GM12878 (cell line): Measurements from ENCODE around the gene PRTFDC1. TPM values are rescaled to one million over a fixed set of nuclear protein-coding genes. Genes with fewer than 3 reads are reported as not detected.

ENCODE experiments used
- ATF7 ChIP-seq: fragments of 450-650 bp; IDR thresholded peaks from 2 replicates; pipeline ENCODE4 v1.6.1; 2016; ENCODE audit warnings: low read depth, mild to moderate bottlenecking
- BACH1 ChIP-seq: fragments of 450-650 bp; IDR thresholded peaks from 2 replicates; pipeline ENCODE4 v1.6.1; 2017; ENCODE audit warnings: mild to moderate bottlenecking, borderline replicate concordance
- BCL11A ChIP-seq: IDR thresholded peaks from 2 replicates; pipeline ENCODE4 v1.6.1; 2011; ENCODE audit warnings: low read depth, low read length
- CREM ChIP-seq: IDR thresholded peaks from 2 replicates; pipeline ENCODE4 v1.6.1; 2014; ENCODE audit warnings: antibody characterized with exemption, low read depth
- E2F4 ChIP-seq: IDR thresholded peaks from 2 replicates; pipeline ENCODE4 v1.6.1; 2012; ENCODE audit warnings: low read depth, low read length, improper control_type of control experiment
- IRF5 ChIP-seq: fragments of 450-650 bp; IDR thresholded peaks from 2 replicates; pipeline ENCODE4 v1.6.1; 2017; ENCODE audit warnings: borderline replicate concordance
- JUNB ChIP-seq: IDR thresholded peaks from 2 replicates; pipeline ENCODE4 v1.6.1; 2016; ENCODE audit warnings: antibody characterized with exemption, mild to moderate bottlenecking
- MTA2 ChIP-seq: fragments of 450-650 bp; IDR thresholded peaks from 2 replicates; pipeline ENCODE4 v1.6.1; 2016; ENCODE audit warnings: low read depth, mild to moderate bottlenecking, moderate library complexity
- MYC ChIP-seq: IDR thresholded peaks from 2 replicates; pipeline ENCODE4 v1.6.1; 2011; ENCODE audit warnings: mild to moderate bottlenecking, low read length, moderate library complexity, inconsistent platforms; ENCODE audit not compliant: insufficient read depth, insufficient replicate concordance, insufficient read length, severe bottlenecking
- NKRF ChIP-seq: fragments of 450-650 bp; conservative IDR thresholded peaks from 2 replicates; pipeline ENCODE4 v1.6.1; 2017; ENCODE audit warnings: mild to moderate bottlenecking, moderate library complexity
- REST ChIP-seq: IDR thresholded peaks from 2 replicates; pipeline ENCODE4 v1.6.1; 2012; ENCODE audit warnings: mild to moderate bottlenecking, low read depth, low read length
- SMAD1 ChIP-seq: fragments of 450-650 bp; IDR thresholded peaks from 2 replicates; pipeline ENCODE4 v1.6.1; 2018; ENCODE audit warnings: mild to moderate bottlenecking, low read depth; ENCODE audit not compliant: partially characterized antibody
- USF2 ChIP-seq: IDR thresholded peaks from 2 replicates; pipeline ENCODE4 v1.6.1; 2011; ENCODE audit warnings: low read depth, low read length, improper control_type of control experiment, borderline replicate concordance
- ZBTB40 ChIP-seq: fragments of 450-650 bp; IDR thresholded peaks from 2 replicates; pipeline ENCODE4 v1.6.1; 2016; ENCODE audit warnings: mild to moderate bottlenecking, moderate library complexity, borderline replicate concordance
- ZNF217 ChIP-seq: fragments of 450-650 bp; IDR thresholded peaks from 2 replicates; pipeline ENCODE4 v1.6.1; 2017; ENCODE audit warnings: antibody characterized with exemption, mild to moderate bottlenecking
- polyA plus RNA-seq, 11 experiments: library from polyadenylated mRNA; depleted of rRNA in 4 of 11; unstranded in 6 of 11; stranded (reverse) in 5 of 11; fragments of >200 nt; fragmentation: Nextera tagmentation in 4 of 11; fragmentation: Illumina TruSeq in 1 of 11; extraction: Ambion mirVana in 4 of 11; extraction: Trizol in 1 of 11; gene quantifications; 1 replicate in 1 of 11; 2 replicates in 10 of 11; pipeline versions ENCODE4 v1.2.1 to v1.2.3, GENCODE V29; 2011 to 2016; ENCODE audit warnings: inconsistent platforms in 2 of 11, missing spikeins in 2 of 11, low read depth in 1 of 11
- total RNA-seq, 4 experiments: library from RNA; depleted of rRNA in 3 of 4; stranded (reverse); fragments of >200 nt in 3 of 4; fragmentation: Illumina TruSeq in 1 of 4; extraction: Trizol in 1 of 4; gene quantifications; 2 replicates each; pipeline versions ENCODE4 v1.2.1 to v1.2.3, GENCODE V29; 2013 to 2021

Gene PRTFDC1
- total and polyA plus RNA-seq, 10 of the 15 experiments (the other 5 are each of a cell fraction or from before 2014, with no cell fraction given) = 5.5 to 17.3 (median 11.3) TPM

GRCh38 chr10:24947304-24948097 is 4.9 kb downstream of the PRTFDC1 start (continued):
- TF ChIP-seq NKRF (no peak), JUNB (peak; percentile 82), ZNF217 (peak; percentile 89; the same call in 1 of the 2 replicates), IRF5 (no peak), SMAD1 (peak; percentile 59), ATF7 (peak; percentile 69; the same call in 1 of the 2 replicates), BCL11A (peak; percentile 67), MYC (no peak), BACH1 (peak; percentile 60; the same call in 1 of the 2 replicates), ZBTB40 (no peak), MTA2 (peak; percentile 93), REST (no peak), E2F4 (no peak), CREM (0 out of 2 replicates have a peak, but pooled peaks have one; percentile 12), USF2 (no peak)
